ENCODE results near the gene GZMM.

Gene GZMM

DNA sequence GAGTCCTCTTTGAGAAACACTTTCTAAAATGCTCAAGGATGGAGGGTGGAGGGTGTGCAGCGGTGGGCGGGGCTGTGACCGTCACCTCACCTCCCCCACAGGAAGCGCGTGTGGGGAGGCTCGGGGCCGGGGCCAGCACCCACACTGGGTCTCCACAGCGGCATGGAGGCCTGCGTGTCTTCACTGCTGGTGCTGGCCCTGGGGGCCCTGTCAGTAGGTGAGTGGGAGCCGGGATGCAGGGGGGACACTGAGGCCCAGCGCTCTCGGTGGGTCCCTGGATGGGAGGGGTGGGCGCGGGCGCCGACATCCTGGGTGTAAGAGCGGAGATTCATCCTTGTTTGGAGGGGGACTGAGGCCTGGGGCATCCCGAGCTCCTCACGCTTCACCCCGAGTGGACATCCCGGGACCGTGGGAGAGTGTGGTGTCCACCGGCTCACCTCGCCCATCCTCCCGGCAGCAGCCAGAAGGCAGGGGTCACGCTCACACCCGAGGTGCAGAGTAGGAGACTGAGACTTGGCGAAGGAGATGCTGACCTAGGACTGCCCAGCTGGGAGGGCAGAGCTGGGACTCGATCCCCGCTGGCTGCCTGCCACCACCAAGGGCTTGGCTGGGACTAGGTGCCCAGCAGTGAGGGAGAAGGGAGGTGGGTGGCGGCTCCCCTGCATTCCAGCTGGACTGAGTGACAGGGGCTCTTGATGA lies at the start of gene GZMM:
GZMM (plus strand) TSS at position 144 of the 699 bp plus-strand sequence; CDS start at position 163, 19 bp downstream.
- peaks cover 3% of the 10 kb centered on the region for H3K36me3 ChIP-seq (ENCODE audit: insufficient read depth, low read length)
- no peak within 1 kb of the TSS for H3K27ac ChIP-seq (ENCODE audit: low read depth, low read length)
- peaks cover 0 to 11% of the 10 kb centered on the region in 2 donors for H3K27me3 ChIP-seq (ENCODE audit: control insufficient read depth in 1 of 2, insufficient read depth in 2 of 2, low read length in 2 of 2)
- no peaks in the 10 kb centered on the region for H3K9me3 ChIP-seq (ENCODE audit: low read length)
- H3K4me3 ChIP-seq (ENCODE audit: low read depth in 1 of 2, low read length in 2 of 2): no peak within 1 kb of the TSS
- no peak within 1 kb of the TSS for H3K9ac ChIP-seq (ENCODE audit: low read length)
- no peaks in the 10 kb centered on the region for H3K4me1 ChIP-seq (ENCODE audit: insufficient read depth, low read length)

- Histone ChIP-seq H3K27ac (ENCODE audit: low read depth, low read length) (no peak overlapping the region), H3K9me3 (ENCODE audit: low read length) (no peaks in the 10 kb centered on the region), H3K4me3 (ENCODE audit: low read depth in 1 of 2, low read length in 2 of 2) (no peak overlapping the region), H3K4me1 (ENCODE audit: insufficient read depth, low read length) (no peaks in the 10 kb centered on the region), H3K36me3 (ENCODE audit: insufficient read depth, low read length) (no peaks in the 10 kb centered on the region), H3K9ac (ENCODE audit: low read length) (no peak overlapping the region), H3K27me3 (ENCODE audit: control insufficient read depth in 1 of 2, insufficient read depth in 2 of 2, low read length in 2 of 2) (peaks cover 7 to 36% of the 10 kb centered on the region in 2 donors)
These were observed 49.4 kb upstream of the GZMM start for GRCh38 chr19:494171-495080.

- Histone ChIP-seq H3K4me3 (ENCODE audit: low read depth in 1 of 2, low read length in 2 of 2) (no peak overlapping the region), H3K27ac (ENCODE audit: low read depth, low read length) (no peak overlapping the region), H3K9ac (ENCODE audit: low read length) (no peak overlapping the region), H3K27me3 (ENCODE audit: control insufficient read depth in 1 of 2, insufficient read depth in 2 of 2, low read length in 2 of 2) (peaks cover 7 to 36% of the 10 kb centered on the region in 2 donors), H3K9me3 (ENCODE audit: low read length) (no peaks in the 10 kb centered on the region), H3K36me3 (ENCODE audit: insufficient read depth, low read length) (no peaks in the 10 kb centered on the region), H3K4me1 (ENCODE audit: insufficient read depth, low read length) (no peaks in the 10 kb centered on the region)
These were observed 48.8 kb upstream of the GZMM start for GRCh38 chr19:495081-495401.

GRCh38 chr19:495402-496111 lies 48.3 kb upstream of the GZMM start:
- no peak overlapping the region for H3K9ac ChIP-seq (ENCODE audit: low read length)
- no peak overlapping the region for H3K4me3 ChIP-seq (ENCODE audit: low read depth in 1 of 2, low read length in 2 of 2)
- no peak overlapping the region for H3K27ac ChIP-seq (ENCODE audit: low read depth, low read length)
- no peaks in the 10 kb centered on the region for H3K36me3 ChIP-seq (ENCODE audit: insufficient read depth, low read length)
- no peaks in the 10 kb centered on the region for H3K4me1 ChIP-seq (ENCODE audit: insufficient read depth, low read length)
- H3K27me3 ChIP-seq (ENCODE audit: control insufficient read depth in 1 of 2, insufficient read depth in 2 of 2, low read length in 2 of 2): peaks cover 7 to 36% of the 10 kb centered on the region in 2 donors
- H3K9me3 ChIP-seq (ENCODE audit: low read length): no peaks in the 10 kb centered on the region

DNA sequence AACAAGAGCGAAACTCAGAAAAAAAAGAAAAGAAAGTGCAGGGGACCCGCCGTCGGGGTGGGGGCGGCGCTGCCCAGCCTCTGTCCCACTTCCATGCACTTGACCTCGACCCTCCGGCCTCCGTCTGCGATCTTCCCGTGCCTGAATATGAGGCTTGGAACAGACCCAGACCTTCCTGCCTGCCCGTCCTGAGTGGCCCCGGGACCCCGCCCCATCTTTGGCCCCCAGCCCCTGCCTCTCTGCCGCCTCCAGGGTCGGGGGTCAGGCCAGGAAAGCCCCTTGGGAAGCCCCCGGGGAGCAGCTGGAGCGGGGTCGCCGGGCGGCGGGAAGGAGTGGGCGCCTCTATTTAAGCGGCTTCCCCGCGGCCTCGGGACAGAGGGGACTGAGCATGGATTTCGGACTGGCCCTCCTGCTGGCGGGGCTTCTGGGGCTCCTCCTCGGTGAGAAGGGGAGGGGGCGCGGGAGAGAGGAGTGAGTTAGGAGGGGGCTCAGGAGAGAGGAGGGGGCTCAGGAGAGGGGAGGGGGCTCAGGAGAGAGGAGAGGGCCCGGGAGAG lies 47.7 kb upstream of the GZMM start, which contains the start of gene MADCAM1:
MADCAM1 (plus strand) TSS at position 375 of the 554 bp plus-strand sequence; CDS start at position 389, 14 bp downstream.
- H3K4me1 ChIP-seq (ENCODE audit: insufficient read depth, low read length): no peaks in the 10 kb centered on the region
- peaks cover 7 to 36% of the 10 kb centered on the region in 2 donors for H3K27me3 ChIP-seq (ENCODE audit: control insufficient read depth in 1 of 2, insufficient read depth in 2 of 2, low read length in 2 of 2)
- no peaks in the 10 kb centered on the region for H3K36me3 ChIP-seq (ENCODE audit: insufficient read depth, low read length)
- no peaks in the 10 kb centered on the region for H3K9me3 ChIP-seq (ENCODE audit: low read length)
- H3K27ac ChIP-seq (ENCODE audit: low read depth, low read length): no peak within 1 kb of the TSS
- no peak within 1 kb of the TSS for H3K4me3 ChIP-seq (ENCODE audit: low read depth in 1 of 2, low read length in 2 of 2)
- H3K9ac ChIP-seq (ENCODE audit: low read length): no peak within 1 kb of the TSS

- Histone ChIP-seq H3K36me3 (ENCODE audit: insufficient read depth, low read length) (no peaks in the 10 kb centered on the region), H3K4me3 (ENCODE audit: low read depth in 1 of 2, low read length in 2 of 2) (no peak overlapping the region), H3K4me1 (ENCODE audit: insufficient read depth, low read length) (no peaks in the 10 kb centered on the region), H3K9me3 (ENCODE audit: low read length) (no peaks in the 10 kb centered on the region), H3K27ac (ENCODE audit: low read depth, low read length) (no peak overlapping the region), H3K9ac (ENCODE audit: low read length) (no peak overlapping the region), H3K27me3 (ENCODE audit: control insufficient read depth in 1 of 2, insufficient read depth in 2 of 2, low read length in 2 of 2) (peaks cover 7 to 36% of the 10 kb centered on the region in 2 donors)
These were observed 46.9 kb upstream of the GZMM start for GRCh38 chr19:496986-497385.

GRCh38 chr19:497491-497868 lies 46.4 kb upstream of the GZMM start:
- H3K9ac ChIP-seq (ENCODE audit: low read length): no peak overlapping the region
- no peak overlapping the region for H3K27ac ChIP-seq (ENCODE audit: low read depth, low read length)
- no peaks in the 10 kb centered on the region for H3K4me1 ChIP-seq (ENCODE audit: insufficient read depth, low read length)
- peaks cover 7 to 36% of the 10 kb centered on the region in 2 donors for H3K27me3 ChIP-seq (ENCODE audit: control insufficient read depth in 1 of 2, insufficient read depth in 2 of 2, low read length in 2 of 2)
- no peak overlapping the region for H3K4me3 ChIP-seq (ENCODE audit: low read depth in 1 of 2, low read length in 2 of 2)
- no peaks in the 10 kb centered on the region for H3K9me3 ChIP-seq (ENCODE audit: low read length)
- no peaks in the 10 kb centered on the region for H3K36me3 ChIP-seq (ENCODE audit: insufficient read depth, low read length)

DNA sequence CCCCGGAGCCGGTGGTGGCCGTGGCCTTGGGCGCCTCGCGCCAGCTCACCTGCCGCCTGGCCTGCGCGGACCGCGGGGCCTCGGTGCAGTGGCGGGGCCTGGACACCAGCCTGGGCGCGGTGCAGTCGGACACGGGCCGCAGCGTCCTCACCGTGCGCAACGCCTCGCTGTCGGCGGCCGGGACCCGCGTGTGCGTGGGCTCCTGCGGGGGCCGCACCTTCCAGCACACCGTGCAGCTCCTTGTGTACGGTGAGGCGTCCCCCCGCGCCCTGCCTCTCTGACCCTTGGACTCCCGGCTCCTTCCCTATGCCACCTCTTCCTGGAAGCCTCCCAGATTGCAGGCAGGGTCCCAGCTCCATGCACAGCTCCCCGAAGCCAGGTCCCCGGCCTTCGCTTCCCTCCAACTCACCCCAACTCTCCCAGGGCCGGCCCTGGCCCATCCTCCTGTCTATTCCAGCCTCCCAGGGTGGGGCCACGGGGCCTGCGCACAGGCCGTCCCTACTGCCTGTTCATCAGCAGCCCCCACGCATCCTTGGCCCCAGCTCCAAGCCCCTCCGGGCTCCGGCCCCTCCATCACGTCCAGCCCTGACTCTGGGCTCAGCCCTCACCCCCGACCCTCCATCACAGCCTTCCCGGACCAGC lies 45.9 kb upstream of the GZMM start:
- H3K9ac ChIP-seq (ENCODE audit: low read length): no peak overlapping the region

GRCh38 chr19:498511-498891 lies 45.4 kb upstream of the GZMM start:
- no peak overlapping the region for H3K9ac ChIP-seq (ENCODE audit: low read length)
- H3K27ac ChIP-seq (ENCODE audit: low read depth, low read length): no peak overlapping the region
- peaks cover 7 to 36% of the 10 kb centered on the region in 2 donors for H3K27me3 ChIP-seq (ENCODE audit: control insufficient read depth in 1 of 2, insufficient read depth in 2 of 2, low read length in 2 of 2)
- H3K4me1 ChIP-seq (ENCODE audit: insufficient read depth, low read length): no peaks in the 10 kb centered on the region
- no peak overlapping the region for H3K4me3 ChIP-seq (ENCODE audit: low read depth in 1 of 2, low read length in 2 of 2)
- H3K9me3 ChIP-seq (ENCODE audit: low read length): no peaks in the 10 kb centered on the region
- no peaks in the 10 kb centered on the region for H3K36me3 ChIP-seq (ENCODE audit: insufficient read depth, low read length)

More for the DNA sequence above, 45.9 kb upstream of the GZMM start:
- no peak overlapping the region for H3K4me3 ChIP-seq (ENCODE audit: low read depth in 1 of 2, low read length in 2 of 2)
- peaks cover 7 to 36% of the 10 kb centered on the region in 2 donors for H3K27me3 ChIP-seq (ENCODE audit: control insufficient read depth in 1 of 2, insufficient read depth in 2 of 2, low read length in 2 of 2)
- no peaks in the 10 kb centered on the region for H3K36me3 ChIP-seq (ENCODE audit: insufficient read depth, low read length)
- H3K4me1 ChIP-seq (ENCODE audit: insufficient read depth, low read length): no peaks in the 10 kb centered on the region
- no peaks in the 10 kb centered on the region for H3K9me3 ChIP-seq (ENCODE audit: low read length)
- H3K27ac ChIP-seq (ENCODE audit: low read depth, low read length): no peak overlapping the region

GRCh38 chr19:498977-499623 lies 44.8 kb upstream of the GZMM start:
- H3K27me3 ChIP-seq (ENCODE audit: control insufficient read depth in 1 of 2, insufficient read depth in 2 of 2, low read length in 2 of 2): peaks cover 7 to 36% of the 10 kb centered on the region in 2 donors
- no peaks in the 10 kb centered on the region for H3K4me1 ChIP-seq (ENCODE audit: insufficient read depth, low read length)

More at GRCh38 chr19:498977-499623, 44.8 kb upstream of the GZMM start:
- no peaks in the 10 kb centered on the region for H3K9me3 ChIP-seq (ENCODE audit: low read length)
- H3K27ac ChIP-seq (ENCODE audit: low read depth, low read length): no peak overlapping the region
- H3K9ac ChIP-seq (ENCODE audit: low read length): no peak overlapping the region
- H3K36me3 ChIP-seq (ENCODE audit: insufficient read depth, low read length): no peaks in the 10 kb centered on the region
- no peak overlapping the region for H3K4me3 ChIP-seq (ENCODE audit: low read depth in 1 of 2, low read length in 2 of 2)

All from muscle layer of colon (tissue), 2 donors.